Stimulated activated naive CD8-positive, alpha-beta T cell treated with anti-CD3 and anti-CD28 coated beads, Interleukin-15, amount 100 ng/mL, for 72 hours (primary cell): Measurements from ENCODE around the gene HAAO.
"Not testable (repeated sequence)": the region's sequence is repeated elsewhere in the genome, so short reads cannot be mapped to it uniquely, and the experiment has no call there.

Experiments used
- ATAC-seq: fragments of 150-1000 bp; cut with Tn5 transposase; 2 replicates; pipeline ENCODE4 v1.10.0; 2021; ENCODE audit warnings: mild to moderate bottlenecking, moderate library complexity
- DNase-seq, 2 donors: peaks; one replicate each; pipeline ENCODE4 v3.0.0; 2021 to 2022
- H3K27ac Mint-ChIP-seq, 2 donors: one replicate each; pipeline ENCODE4 v1.8.0; 2022; ENCODE audit warnings: mild to moderate bottlenecking in 2 of 2, mixed read lengths in 2 of 2, moderate library complexity in 2 of 2
- H3K27me3 Mint-ChIP-seq: one replicate; pipeline ENCODE4 v1.8.0; 2022; ENCODE audit warnings: mixed read lengths
- H3K4me1 Mint-ChIP-seq: one replicate; pipeline ENCODE4 v1.8.0; 2022; ENCODE audit warnings: mild to moderate bottlenecking, mixed read lengths
- H3K4me3 Mint-ChIP-seq, 2 donors: one replicate each; pipeline ENCODE4 v1.8.0; 2022; ENCODE audit warnings: mild to moderate bottlenecking in 2 of 2, mixed read lengths in 2 of 2, moderate library complexity in 1 of 2
- H3K9me3 Mint-ChIP-seq, 2 donors: one replicate each; pipeline ENCODE4 v1.8.0; 2022; ENCODE audit warnings: mixed read lengths in 2 of 2

The HAAO gene

GRCh38 chr2:42792583-42793333 is at the start of gene HAAO:
HAAO (minus strand) TSS chr2:42792583; CDS start chr2:42792536, 47 bp downstream.
- peaks cover 47% of the 10 kb centered on the region for H3K27me3 Mint-ChIP-seq
- peak; percentile 68 for ATAC-seq
- peak; percentile 39 to 41 for DNase-seq
- H3K4me3 Mint-ChIP-seq = peak within 1 kb of the TSS; percentile 80 to 90
- H3K4me1 Mint-ChIP-seq = peaks cover 68% of the 10 kb centered on the region
- H3K9me3 Mint-ChIP-seq = no peaks in the 10 kb centered on the region
- H3K27ac Mint-ChIP-seq = peak within 1 kb of the TSS; percentile 14 to 93

- H3K4me3 Mint-ChIP-seq = no peak overlapping the region
- H3K4me1 Mint-ChIP-seq = peaks cover under 1% of the 10 kb centered on the region
- no peaks in the 10 kb centered on the region for H3K27me3 Mint-ChIP-seq
- no peak overlapping the region for H3K27ac Mint-ChIP-seq
- DNase-seq (no peak), ATAC-seq (no peak)
- no peaks in the 10 kb centered on the region for H3K9me3 Mint-ChIP-seq
Observed at GRCh38 chr2:42841344-42841743, 49.0 kb upstream of the HAAO start.

GRCh38 chr2:42840760-42841159 is 48.4 kb upstream of the HAAO start:
- Mint-ChIP-seq H3K27me3 (no peaks in the 10 kb centered on the region), H3K27ac (no peak overlapping the region), H3K4me3 (no peak overlapping the region), H3K9me3 (no peaks in the 10 kb centered on the region), H3K4me1 (peaks cover 6% of the 10 kb centered on the region)
- DNase-seq = no peak
- ATAC-seq = no peak

- H3K27ac Mint-ChIP-seq = no peak overlapping the region
- peaks cover 8% of the 10 kb centered on the region for H3K4me1 Mint-ChIP-seq
- no peak overlapping the region for H3K4me3 Mint-ChIP-seq
- no peak for DNase-seq
- H3K9me3 Mint-ChIP-seq = no peaks in the 10 kb centered on the region
- ATAC-seq = no peak
- H3K27me3 Mint-ChIP-seq = no peaks in the 10 kb centered on the region
Observed at GRCh38 chr2:42839809-42840501, 47.6 kb upstream of the HAAO start.

- Mint-ChIP-seq H3K4me3 (no peak overlapping the region), H3K27me3 (no peaks in the 10 kb centered on the region), H3K27ac (no peak overlapping the region), H3K9me3 (no peaks in the 10 kb centered on the region), H3K4me1 (peaks cover 8% of the 10 kb centered on the region)
- ATAC-seq (no peak), DNase-seq (no peak)
Observed at GRCh38 chr2:42838133-42838532, 45.8 kb upstream of the HAAO start.

- ATAC-seq = no peak
Observed at GRCh38 chr2:42835577-42836371, 43.4 kb upstream of the HAAO start.

GRCh38 chr2:42834161-42834560 is 41.8 kb upstream of the HAAO start:
- Mint-ChIP-seq H3K9me3 (no peaks in the 10 kb centered on the region), H3K27ac (no peak overlapping the region), H3K4me1 (peaks cover 9% of the 10 kb centered on the region), H3K27me3 (no peaks in the 10 kb centered on the region), H3K4me3 (no peak overlapping the region)
- ATAC-seq = no peak
- DNase-seq = no peak

More at GRCh38 chr2:42835577-42836371, 43.4 kb upstream of the HAAO start:
- no peak overlapping the region for H3K27ac Mint-ChIP-seq
- no peak for DNase-seq
- no peak overlapping the region for H3K4me3 Mint-ChIP-seq
- H3K27me3 Mint-ChIP-seq = no peaks in the 10 kb centered on the region
- peaks cover 8% of the 10 kb centered on the region for H3K4me1 Mint-ChIP-seq
- H3K9me3 Mint-ChIP-seq = no peaks in the 10 kb centered on the region

- Mint-ChIP-seq H3K4me3 (no peak overlapping the region), H3K27me3 (peaks cover 8% of the 10 kb centered on the region), H3K4me1 (peaks cover 25% of the 10 kb centered on the region), H3K9me3 (no peaks in the 10 kb centered on the region), H3K27ac (no peak overlapping the region)
- DNase-seq (no peak), ATAC-seq (no peak)
Observed at GRCh38 chr2:42832289-42832634, 39.9 kb upstream of the HAAO start.

GRCh38 chr2:42831575-42832288 is 39.3 kb upstream of the HAAO start:
- ATAC-seq, H3K9me3 Mint-ChIP-seq, H3K27ac Mint-ChIP-seq, H3K4me3 Mint-ChIP-seq, DNase-seq: not testable (repeated sequence)
- Mint-ChIP-seq H3K4me1 (peaks cover 27% of the 10 kb centered on the region), H3K27me3 (peaks cover 13% of the 10 kb centered on the region)

GRCh38 chr2:42830922-42831574 is 38.7 kb upstream of the HAAO start:
- no peak for ATAC-seq
- DNase-seq = no peak
- no peaks in the 10 kb centered on the region for H3K9me3 Mint-ChIP-seq
- H3K4me1 Mint-ChIP-seq = peaks cover 24% of the 10 kb centered on the region
- peaks cover 14% of the 10 kb centered on the region for H3K27me3 Mint-ChIP-seq
- H3K27ac Mint-ChIP-seq = no peak overlapping the region
- H3K4me3 Mint-ChIP-seq = no peak overlapping the region

- peaks cover 19% of the 10 kb centered on the region for H3K4me1 Mint-ChIP-seq
- DNase-seq (no peak), ATAC-seq (no peak)
- peak overlapping the region in 1 of 2 donors; percentile 46 for H3K27ac Mint-ChIP-seq
- no peak overlapping the region for H3K4me3 Mint-ChIP-seq
- H3K9me3 Mint-ChIP-seq = no peaks in the 10 kb centered on the region
- H3K27me3 Mint-ChIP-seq = peaks cover 14% of the 10 kb centered on the region
Observed at GRCh38 chr2:42829671-42830440, 37.5 kb upstream of the HAAO start.

- H3K4me1 Mint-ChIP-seq = peaks cover 19% of the 10 kb centered on the region
- ATAC-seq (peak; percentile 92), DNase-seq (peak; percentile 73 to 74)
- H3K27ac Mint-ChIP-seq = no peak overlapping the region
- H3K9me3 Mint-ChIP-seq = no peaks in the 10 kb centered on the region
- no peak overlapping the region for H3K4me3 Mint-ChIP-seq
- peaks cover 14% of the 10 kb centered on the region for H3K27me3 Mint-ChIP-seq
Observed at GRCh38 chr2:42828487-42829425, 36.4 kb upstream of the HAAO start.

- peak; percentile 89 for ATAC-seq
- H3K27ac Mint-ChIP-seq = no peak overlapping the region
Observed at GRCh38 chr2:42827647-42828486, 35.5 kb upstream of the HAAO start.

More at GRCh38 chr2:42827647-42828486, 35.5 kb upstream of the HAAO start:
- Mint-ChIP-seq H3K4me3 (peak overlapping the region; percentile 63 to 80), H3K9me3 (no peaks in the 10 kb centered on the region), H3K4me1 (peaks cover 19% of the 10 kb centered on the region), H3K27me3 (peaks cover 14% of the 10 kb centered on the region)
- peak; percentile 81 for DNase-seq
